K562 (cell line): ENCODE measurements around the gene POLDIP3. TPM values are rescaled to one million over a fixed set of nuclear protein-coding genes. Genes with fewer than 3 reads are reported as not detected.
A peak's percentile ranks its signal among the peaks of the same experiment; 100 is the strongest.

Experiments
- CREB1 ChIP-seq, 2 experiments: sonication (generic) in 1 of 2; formaldehyde crosslinking in 1 of 2; IDR thresholded peaks; 2 replicates each; pipeline versions ENCODE4 v1.6.1 to v1.8.0; 2012 to 2022; ENCODE audit warnings: inconsistent platforms in 1 of 2, mild to moderate bottlenecking in 1 of 2, missing genetic modification reagents in 1 of 2, moderate library complexity in 1 of 2
- E2F5 ChIP-seq: sonication (generic); formaldehyde crosslinking; IDR thresholded peaks from 2 replicates; pipeline ENCODE4 v1.8.0; 2022; ENCODE audit warnings: mild to moderate bottlenecking, missing genetic modification reagents
- ETV6 ChIP-seq, 3 experiments: fragments of 150-350 bp in 1 of 3; sonication (generic) in 1 of 3; formaldehyde crosslinking in 1 of 3; IDR thresholded peaks; 2 replicates each; pipeline versions ENCODE4 v1.6.1 to v1.8.0; 2014 to 2022; ENCODE audit warnings: borderline replicate concordance in 2 of 3, low read depth in 2 of 3, antibody characterized with exemption in 1 of 3, low read length in 1 of 3, mild to moderate bottlenecking in 1 of 3, missing genetic modification reagents in 1 of 3
- GTF3C2 ChIP-seq: IDR thresholded peaks from 3 replicates; pipeline ENCODE4 v1.6.1; 2011; ENCODE audit warnings: borderline replicate concordance, mild to moderate bottlenecking, moderate library complexity; ENCODE audit not compliant: insufficient read length; ENCODE audit errors: extremely low read depth
- HBP1 ChIP-seq: fragments of 450-650 bp; formaldehyde crosslinking; IDR thresholded peaks from 2 replicates; pipeline ENCODE4 v1.4.0; 2022; ENCODE audit warnings: missing genetic modification characterization
- HMGXB4 ChIP-seq: sonication (generic); formaldehyde crosslinking; IDR thresholded peaks from 2 replicates; pipeline ENCODE4 v1.8.1; 2023; ENCODE audit warnings: mild to moderate bottlenecking, missing genetic modification reagents
- HNRNPH1 ChIP-seq: fragments of 200-400 bp; formaldehyde crosslinking; optimal IDR thresholded peaks from 2 replicates; pipeline ENCODE3; 2017; ENCODE audit warnings: low read depth, mild to moderate bottlenecking, low read length, moderate library complexity
- MEF2D ChIP-seq: conservative IDR thresholded peaks from 2 replicates; pipeline ENCODE4 v1.6.1; 2016; ENCODE audit warnings: low read depth, missing genetic modification characterization, missing compliant biosample characterization
- RBBP5 ChIP-seq: fragments of 200-600 bp; sonication (generic); IDR thresholded peaks from 2 replicates; pipeline ENCODE4 v1.6.1; 2012; ENCODE audit warnings: borderline replicate concordance, mild to moderate bottlenecking, low read length, control low read depth, inconsistent platforms; ENCODE audit not compliant: insufficient read depth, poor library complexity, severe bottlenecking
- RHOXF2B ChIP-seq: fragments of 250-450 bp; sonication (Bioruptor Pico); conservative IDR thresholded peaks from 2 replicates; pipeline ENCODE4 v1.5.1; 2021
- RNF219 ChIP-seq: fragments of 250-450 bp; sonication (Bioruptor Pico); IDR thresholded peaks from 2 replicates; pipeline ENCODE4 v1.5.0; 2022; ENCODE audit warnings: mild to moderate bottlenecking
- SMARCA4 ChIP-seq: fragments of 450-650 bp; IDR thresholded peaks from 2 replicates; pipeline ENCODE4 v1.6.1; 2016
- TARDBP ChIP-seq: fragments of 450-650 bp; IDR thresholded peaks from 2 replicates; pipeline ENCODE4 v1.6.1; 2016
- XRCC3 ChIP-seq: fragments of 450-650 bp; IDR thresholded peaks from 2 replicates; pipeline ENCODE4 v1.6.1; 2017; ENCODE audit warnings: mild to moderate bottlenecking, moderate library complexity
- ZKSCAN8 ChIP-seq: fragments of 200-800 bp; sonication (Bioruptor generic); IDR thresholded peaks from 2 replicates; pipeline ENCODE4 v1.6.1; 2016; ENCODE audit warnings: missing genetic modification characterization, missing compliant biosample characterization
- ZNF12 ChIP-seq: sonication (generic); formaldehyde crosslinking; IDR thresholded peaks from 2 replicates; pipeline ENCODE4 v1.4.0; 2020; ENCODE audit warnings: mild to moderate bottlenecking, missing genetic modification reagents
- ZNF263 ChIP-seq: sonication (generic); formaldehyde crosslinking; IDR thresholded peaks from 2 replicates; pipeline ENCODE4 v1.8.0; 2022; ENCODE audit warnings: mild to moderate bottlenecking, missing genetic modification reagents, borderline replicate concordance
- polyA plus RNA-seq, 8 experiments: library from polyadenylated mRNA; depleted of rRNA in 4 of 8; stranded (reverse) in 5 of 8; unstranded in 3 of 8; fragments of >200 nt; fragmentation: Nextera tagmentation in 2 of 8; fragmentation: Illumina TruSeq in 1 of 8; extraction: Ambion mirVana in 2 of 8; extraction: Trizol in 1 of 8; gene quantifications; 2 replicates each; pipeline versions ENCODE4 v1.2.1 to v1.2.3, GENCODE V29; 2011 to 2014; ENCODE audit warnings: inconsistent platforms in 1 of 8, missing spikeins in 1 of 8
- total RNA-seq, 7 experiments: library from RNA; depleted of rRNA in 6 of 7; stranded (reverse); fragments of >200 nt in 6 of 7; fragmentation: Illumina TruSeq in 2 of 7; extraction: Trizol in 2 of 7; gene quantifications; 2 replicates each; pipeline versions ENCODE4 v1.2.1 to v1.2.3, GENCODE V29; 2011 to 2021; ENCODE audit warnings: low replicate concordance in 1 of 7

Gene POLDIP3
- total and polyA plus RNA-seq, 9 of the 15 experiments (the other 6 are each of a cell fraction or from before 2014, with no cell fraction given): 14.3 to 53.0 (median 26.3) TPM

DNA sequence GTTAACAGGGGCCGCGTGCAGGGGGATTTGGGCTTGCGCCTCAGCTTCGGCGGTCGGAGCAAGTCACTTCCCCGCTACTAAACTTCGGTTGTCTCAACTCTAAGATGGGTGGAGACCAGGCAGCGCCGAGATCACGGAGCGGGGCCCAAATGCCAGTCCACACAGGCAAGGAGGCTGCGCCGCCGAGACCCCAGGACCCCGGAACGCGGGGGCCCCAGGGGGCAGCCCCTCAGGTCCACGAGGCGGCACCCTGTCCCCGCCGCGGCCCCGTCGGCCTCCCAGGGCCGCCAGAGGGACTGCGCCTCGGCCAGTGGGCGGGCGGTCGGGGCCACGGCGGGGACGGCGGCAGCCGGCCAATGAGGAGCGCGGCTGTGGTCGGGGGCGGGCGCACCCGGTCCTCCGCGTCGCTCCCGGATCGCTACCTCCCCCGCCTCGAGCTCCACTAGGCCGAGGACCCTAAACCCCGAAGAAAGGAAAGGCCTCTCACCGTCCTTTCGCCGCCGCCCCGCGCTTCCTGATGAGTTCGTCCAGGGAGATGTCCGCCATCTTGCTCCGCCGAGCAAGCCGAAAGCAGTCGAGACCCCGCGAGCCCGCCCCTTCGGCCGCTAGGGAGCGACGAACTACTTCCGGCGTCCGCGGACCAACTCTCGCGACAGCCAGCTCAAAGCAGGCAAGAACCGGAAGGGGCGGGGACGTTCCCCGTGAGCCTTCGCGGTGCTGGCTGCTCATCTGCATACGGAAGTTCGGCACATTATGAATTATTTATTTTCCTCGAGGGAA lies at the start of gene POLDIP3 (continued):
- TF ChIP-seq TARDBP: 0 out of 2 replicates have a peak, but pooled peaks have one; percentile 40
- no peak for TF ChIP-seq CREB1 (IDR thresholded peaks at IDR 0.05)
- TF ChIP-seq CREB1 (CRISPR knock-in tag; IDR thresholded peaks at IDR 0.05): 0 out of 2 replicates have a peak, but pooled peaks have one; percentile 2
- TF ChIP-seq ZNF12: no peak
- TF ChIP-seq E2F5 (CRISPR knock-in tag): no peak
- TF ChIP-seq ETV6 (IDR thresholded peaks at IDR 0.05; ENCODE audit: borderline replicate concordance in 1 of 2, low read depth in 2 of 2, low read length in 1 of 2): no peak
- TF ChIP-seq ETV6 (CRISPR knock-in tag; IDR thresholded peaks at IDR 0.05; ENCODE audit: borderline replicate concordance): no peak
- no peak for TF ChIP-seq HMGXB4 (CRISPR knock-in tag)
- no peak for TF ChIP-seq MEF2D (tag)
- no peak for TF ChIP-seq ZNF263 (CRISPR knock-in tag)
- no peak for TF ChIP-seq ZKSCAN8 (CRISPR knock-in tag)
- no peak for TF ChIP-seq GTF3C2
- no peak for TF ChIP-seq RNF219 (CRISPR knock-in tag)
- TF ChIP-seq RBBP5: peak; percentile 85
- TF ChIP-seq HBP1 (CRISPR knock-in tag): no peak
- TF ChIP-seq HNRNPH1: no peak
- TF ChIP-seq RHOXF2B: no peak
- no peak for TF ChIP-seq XRCC3
- no peak for TF ChIP-seq SMARCA4
